Sciatic nerve (tissue), 2 donors: ENCODE results near the gene EIF4G3. TPM values are rescaled to one million over a fixed set of nuclear protein-coding genes. Genes with fewer than 3 reads are reported as not detected.
"Not testable (repeated sequence)": the region's sequence is repeated elsewhere in the genome, so short reads cannot be mapped to it uniquely, and the experiment has no call there.

Experiments used
- ATAC-seq: fragments of 200-7000 bp; cut with Tn5 transposase; one replicate; pipeline ENCODE4 v1.9.1; 2020; ENCODE audit warnings: mild to moderate bottlenecking, moderate library complexity
- DNase-seq: peaks from one replicate; pipeline ENCODE4 v3.0.0-alpha.2; 2020; ENCODE audit warnings: low spot score
- intact Hi-C: fragments of 100-400 bp; cut with DNase I; formaldehyde crosslinking; loops from one replicate; pipeline ENCODE4 v1.14.2; 2022
- total RNA-seq: library from RNA; stranded (reverse); fragmentation: NEBNext Ultra II Directional; extraction: Animal tissue kit (Norgen Biotek cat#: 25700); gene quantifications from one replicate; pipeline ENCODE4 v1.2.1, GENCODE V29; 2021
- donor health status: DM: no; HTN: no; CAD: no.
- donor health status: DM: no; HTN: no; CAD: no.

EIF4G3 gene
- total RNA-seq, 1 donor from 2014 or later, result 67.7 TPM

DNA sequence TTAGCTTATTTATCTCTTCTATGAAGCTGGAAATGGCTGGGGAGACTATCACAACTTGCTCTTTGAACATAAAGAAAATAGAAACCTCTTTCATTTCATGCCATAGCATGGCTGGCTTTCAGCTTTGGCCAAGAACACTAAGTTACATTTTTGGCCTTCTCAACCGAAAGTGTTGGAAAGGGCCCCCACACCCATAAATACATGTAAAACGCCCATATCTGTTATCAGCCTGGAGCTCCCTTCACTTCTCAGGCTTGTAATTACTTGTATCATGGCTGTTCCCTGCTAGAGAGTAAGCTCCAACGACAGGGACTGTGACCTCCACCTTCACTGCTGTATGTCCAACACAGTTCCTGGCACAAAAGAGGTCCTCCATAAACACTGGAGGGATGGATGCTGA, 12.7 kb upstream of the EIF4G3 start:
- ATAC-seq, result no peak
- no peak for DNase-seq
- intact Hi-C loops, result no loop called here

DNA sequence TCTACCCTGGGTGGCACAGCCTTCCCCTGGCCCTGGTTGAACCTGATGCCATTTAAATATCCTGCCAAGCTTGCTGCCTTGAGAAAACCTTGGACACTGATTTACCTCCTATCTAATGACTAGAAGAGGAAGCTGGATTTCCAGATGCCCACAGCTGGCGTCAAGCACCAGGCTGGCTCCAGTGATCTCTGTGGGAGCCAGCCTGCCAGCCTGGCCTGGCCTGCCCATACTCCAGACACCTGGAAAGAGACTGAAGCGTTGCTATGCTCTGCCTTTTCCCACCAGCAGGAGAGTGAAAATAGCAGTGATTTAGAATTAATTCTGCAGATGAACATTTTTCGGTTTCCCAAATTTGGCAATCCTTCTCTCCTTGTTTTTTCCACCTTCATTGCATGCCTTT, 11.5 kb upstream of the EIF4G3 start:
- intact Hi-C loops, result no loop called here
- ATAC-seq, result no peak
- no peak for DNase-seq

DNA sequence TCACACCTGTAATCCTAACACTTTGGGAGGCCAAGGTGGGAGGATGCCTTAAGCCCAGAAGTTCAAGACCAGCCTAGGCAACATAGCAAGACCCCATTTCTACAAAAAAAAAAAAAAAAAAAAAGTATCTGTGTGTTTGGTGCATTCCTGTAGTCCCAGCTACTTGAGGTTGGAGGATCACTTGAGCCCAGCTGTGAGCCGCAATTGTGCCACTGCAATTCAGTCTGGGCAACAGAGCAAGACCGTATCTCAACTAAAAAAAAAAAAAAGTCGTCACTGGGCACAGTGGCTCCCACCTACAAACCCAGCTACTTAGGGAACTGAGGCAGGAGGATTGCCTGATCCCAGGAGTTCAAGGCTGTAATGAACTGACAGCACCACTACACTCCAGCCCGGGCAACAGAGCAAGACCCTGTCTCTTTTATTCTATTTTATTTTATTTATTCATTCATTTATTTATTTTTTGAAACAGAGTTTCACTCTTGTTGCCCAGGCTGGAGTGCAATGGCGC, 8.6 kb upstream of the EIF4G3 start:
- intact Hi-C loops, result no loop called here
- no peak for ATAC-seq
- DNase-seq, result no peak

DNA sequence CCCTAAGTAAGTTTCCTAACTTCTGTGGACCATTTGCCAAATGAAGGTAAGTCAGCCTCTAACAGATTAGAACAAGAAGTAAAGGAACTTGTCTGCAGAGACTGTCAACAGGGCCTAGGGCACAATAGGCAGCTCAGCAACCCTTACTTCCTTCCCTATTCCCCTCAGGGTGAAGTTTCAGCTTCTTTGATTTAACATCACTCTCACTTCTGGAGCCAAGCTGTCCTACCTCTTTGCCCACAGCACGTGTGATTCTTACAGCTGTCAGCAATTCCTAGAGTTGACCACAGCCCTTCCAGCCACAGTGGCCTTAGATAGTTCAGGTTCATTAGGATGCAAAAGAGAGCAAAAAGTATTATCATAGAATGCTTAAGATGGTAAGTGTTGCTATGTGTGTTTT, 7.6 kb upstream of the EIF4G3 start:
- ATAC-seq (no peak), DNase-seq (no peak)
- intact Hi-C loops, result no loop called here

DNA sequence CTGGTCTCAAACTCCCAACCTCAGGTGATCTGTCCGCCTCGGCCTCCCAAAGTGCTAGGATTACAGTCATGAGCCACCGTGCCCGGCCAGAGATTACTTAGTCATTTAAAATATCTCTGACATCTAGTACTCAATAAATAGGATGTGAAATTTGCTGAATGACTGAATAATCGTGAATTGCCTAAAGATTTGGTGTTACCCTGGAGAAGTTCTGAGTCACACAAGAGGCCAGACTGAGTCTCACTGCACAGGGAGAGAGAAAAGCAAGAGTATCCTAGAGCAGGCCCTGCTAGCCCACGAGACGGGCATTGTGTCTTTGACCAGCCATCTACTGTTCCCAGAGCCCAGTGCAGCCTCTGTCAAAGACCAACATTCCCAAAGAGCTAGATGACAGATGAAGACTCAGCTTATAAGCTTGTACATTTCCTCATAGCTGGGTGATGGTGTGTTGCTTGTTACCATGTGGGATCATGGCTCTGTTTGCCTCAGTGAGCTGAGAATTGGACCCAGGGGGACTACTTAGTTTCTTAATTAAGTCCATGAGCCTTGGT, 5.6 kb upstream of the EIF4G3 start:
- intact Hi-C loops, result no loop called here
- ATAC-seq (no peak), DNase-seq (no peak)

DNA sequence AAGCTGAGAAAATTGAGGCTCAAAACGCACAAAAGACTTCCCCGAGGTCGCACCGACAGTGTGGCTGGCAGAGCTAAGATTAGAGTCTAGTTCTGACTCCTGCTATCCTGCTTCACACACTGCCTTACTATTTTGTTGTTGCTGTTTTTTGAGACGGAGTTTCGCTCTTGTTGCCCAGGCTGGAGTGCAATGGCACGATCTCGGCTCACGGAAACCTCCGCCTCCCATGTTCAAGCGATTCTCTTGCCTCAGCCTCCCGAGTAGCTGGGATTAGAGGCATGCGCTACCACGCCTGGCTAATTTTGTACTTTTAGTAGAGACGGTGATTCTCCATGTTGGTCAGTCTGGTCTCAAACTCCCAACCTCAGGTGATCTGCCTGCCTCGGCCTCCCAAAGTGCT, 1.6 kb upstream of the EIF4G3 start:
- ATAC-seq, intact Hi-C loops: not testable (repeated sequence)
- peak; percentile 40 for DNase-seq

DNA sequence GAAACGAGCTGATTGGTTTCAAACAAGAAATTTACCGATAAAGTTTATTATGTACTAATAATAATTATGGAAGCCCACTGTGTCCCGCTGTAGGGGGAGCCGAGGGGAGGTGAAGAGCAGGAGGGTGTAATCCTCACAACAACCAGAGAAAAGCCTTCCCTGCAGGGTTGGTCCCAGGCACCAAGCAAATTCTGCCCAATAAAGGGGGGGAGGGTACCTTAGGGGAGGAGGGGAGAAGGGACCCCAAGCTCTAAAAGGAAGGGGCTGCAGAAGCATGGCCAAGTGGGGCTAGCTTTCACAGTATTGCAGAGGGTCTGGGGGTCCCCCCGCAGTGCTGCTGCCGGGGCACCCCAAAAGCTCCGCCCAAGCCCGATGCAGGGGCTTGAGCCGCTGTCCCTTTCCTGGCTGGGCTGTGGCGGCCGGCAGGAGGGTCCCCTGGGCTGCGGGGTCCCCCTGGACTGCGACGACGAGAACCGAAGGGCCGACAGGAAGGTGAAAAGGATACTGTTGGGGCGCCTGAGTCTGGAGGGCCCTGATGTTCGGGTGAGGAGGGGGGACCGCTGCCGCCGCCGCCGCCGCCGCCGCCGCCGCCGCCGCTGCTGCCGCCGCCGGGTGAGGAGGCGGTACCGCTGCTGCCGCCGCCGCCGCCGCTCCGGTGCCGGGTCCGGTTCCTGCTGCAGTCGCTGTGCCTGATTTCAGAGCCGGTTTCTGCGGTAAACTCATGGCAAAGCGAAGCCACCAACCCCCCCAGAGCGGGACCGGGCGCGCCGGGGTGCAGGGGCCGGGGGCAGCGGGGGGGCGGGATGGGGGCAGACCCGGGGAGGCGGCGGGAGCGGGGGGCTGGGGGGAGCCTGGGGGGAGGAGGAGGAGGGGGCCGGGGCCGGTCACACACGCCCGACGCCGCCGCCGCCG, 771 bp downstream of the EIF4G3 start:
- intact Hi-C loops, result no loop called here
- no peak for ATAC-seq
- peak; percentile 71 for DNase-seq

DNA sequence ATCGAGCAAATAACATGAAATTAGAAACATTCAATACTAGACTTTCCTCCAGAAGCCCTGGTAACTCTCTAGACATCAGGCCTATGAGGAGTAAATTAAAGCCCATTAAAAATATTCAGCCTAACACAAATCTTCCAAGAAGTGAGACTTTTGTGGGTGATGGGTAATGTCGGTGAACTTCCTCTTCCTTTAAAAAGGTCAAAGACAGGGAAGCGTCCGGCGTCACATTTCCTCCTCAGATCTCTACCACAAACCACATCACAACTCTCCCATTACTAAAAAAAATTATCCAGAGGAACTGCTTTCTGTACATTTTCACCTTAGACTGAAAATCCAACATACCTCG, 1.4 kb downstream of the EIF4G3 start:
- no peak for ATAC-seq
- intact Hi-C loops, result no loop called here
- DNase-seq, result no peak

DNA sequence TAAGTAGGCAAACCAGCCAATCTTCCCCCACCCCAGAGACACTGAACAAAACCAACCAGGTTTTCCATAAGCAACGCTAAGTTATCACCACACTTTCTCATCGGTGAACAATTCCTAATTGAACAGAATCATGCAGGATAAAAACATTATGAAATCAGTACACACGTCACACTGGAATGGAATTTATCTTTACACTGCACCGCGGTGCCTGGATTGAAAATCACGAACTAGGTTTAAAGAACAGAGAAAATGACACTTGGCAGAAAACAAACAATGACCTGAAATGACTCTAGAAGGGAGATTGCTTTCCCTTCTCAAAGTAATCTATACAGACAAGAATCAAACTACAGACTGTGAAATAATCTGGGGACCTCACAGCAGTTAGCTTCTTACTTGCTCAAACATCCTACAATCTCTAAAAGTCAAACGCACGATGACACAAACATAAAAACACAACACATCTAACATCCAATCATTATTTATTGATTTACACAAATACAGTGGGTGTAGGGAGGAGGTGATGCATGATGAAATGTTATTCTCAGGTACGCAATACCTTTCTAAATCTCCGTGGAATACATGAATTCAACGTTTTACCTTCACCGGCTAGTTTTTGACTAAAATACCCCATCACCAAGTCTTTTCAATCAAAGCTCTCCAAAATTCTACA, 1.9 kb downstream of the EIF4G3 start:
- DNase-seq, result no peak

DNA sequence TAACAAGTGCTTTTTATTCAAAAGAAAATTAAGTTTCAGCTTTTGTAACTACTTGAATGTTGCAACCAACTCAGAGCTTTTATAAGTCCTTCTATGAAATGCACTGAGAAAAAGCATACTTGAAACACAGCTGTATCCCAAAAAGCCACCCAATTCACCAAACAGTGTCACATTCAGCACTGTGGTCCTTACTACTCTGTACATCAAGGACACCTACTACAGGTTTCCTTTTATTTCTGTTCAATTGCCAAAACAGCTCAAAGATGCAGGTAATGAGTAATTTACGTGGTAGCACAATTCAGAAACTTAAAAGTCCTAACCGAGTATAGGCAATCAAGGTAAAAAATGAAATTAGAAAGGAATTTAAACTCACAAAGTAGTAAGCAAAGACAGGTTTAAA, 2.5 kb downstream of the EIF4G3 start:
- intact Hi-C loops, result no loop called here
- DNase-seq, result no peak
- no peak for ATAC-seq

More for the DNA sequence above, 1.9 kb downstream of the EIF4G3 start:
- intact Hi-C loops, result no loop called here
- ATAC-seq, result no peak

DNA sequence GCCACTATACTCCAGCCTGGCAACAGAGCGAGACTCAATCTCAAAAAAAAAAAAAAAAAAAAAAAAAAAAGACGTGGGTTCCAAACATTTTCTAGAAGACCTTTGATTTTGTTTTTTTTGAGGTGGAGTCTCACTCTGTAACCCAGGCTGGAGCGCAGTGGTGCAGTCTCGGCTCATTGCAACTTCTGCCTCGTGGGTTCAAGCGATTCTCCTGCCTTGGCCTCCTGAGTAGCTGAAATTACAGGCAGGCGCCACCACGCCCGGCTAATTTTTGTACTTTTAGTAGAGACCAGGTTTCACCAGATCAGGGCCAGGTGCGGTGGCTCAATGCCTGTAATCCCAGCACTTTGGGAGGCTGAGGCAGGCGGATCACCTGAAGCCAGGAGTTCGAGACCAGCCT, 3.6 kb downstream of the EIF4G3 start:
- DNase-seq, intact Hi-C loops, ATAC-seq: not testable (repeated sequence)

DNA sequence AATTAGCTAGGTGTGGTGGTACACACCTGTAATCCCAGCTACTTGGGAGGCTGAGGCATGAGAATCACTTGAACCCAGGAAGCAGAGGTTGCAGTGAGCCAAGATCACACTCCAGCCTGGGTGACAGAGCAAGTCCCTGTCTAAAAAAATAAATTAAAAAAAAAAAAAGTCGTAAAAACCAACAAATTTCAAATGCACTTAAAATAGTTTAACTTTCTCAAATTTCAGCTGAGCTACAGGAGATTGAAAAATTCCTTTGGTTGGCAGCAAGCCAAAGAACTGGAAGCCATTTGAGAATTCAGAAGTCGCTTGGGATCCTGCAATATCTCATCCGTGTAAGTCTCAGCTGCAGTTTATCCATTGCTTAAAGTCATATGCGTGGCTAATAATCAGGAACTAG, 5.9 kb downstream of the EIF4G3 start:
- DNase-seq, ATAC-seq, intact Hi-C loops: not testable (repeated sequence)

DNA sequence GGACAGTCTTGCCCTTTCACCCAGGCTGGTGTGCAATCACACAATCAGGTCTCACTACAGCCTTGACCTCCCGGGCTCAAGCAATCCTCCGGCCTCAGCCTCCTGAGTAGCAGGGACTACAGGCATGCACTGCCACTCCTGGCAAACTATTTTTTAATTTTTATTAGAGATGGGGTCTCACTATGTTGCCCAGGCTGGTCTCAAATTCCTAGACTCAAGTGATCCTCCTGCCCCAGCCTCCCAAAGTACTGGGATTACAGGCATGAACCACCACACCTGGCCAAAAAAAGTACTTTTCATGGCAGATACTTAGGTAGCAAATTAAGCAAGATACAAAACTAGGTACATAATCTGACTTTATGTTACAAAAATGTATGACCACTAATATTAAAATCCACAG, 8.3 kb downstream of the EIF4G3 start:
- no peak for ATAC-seq
- intact Hi-C loops, result no loop called here
- no peak for DNase-seq

DNA sequence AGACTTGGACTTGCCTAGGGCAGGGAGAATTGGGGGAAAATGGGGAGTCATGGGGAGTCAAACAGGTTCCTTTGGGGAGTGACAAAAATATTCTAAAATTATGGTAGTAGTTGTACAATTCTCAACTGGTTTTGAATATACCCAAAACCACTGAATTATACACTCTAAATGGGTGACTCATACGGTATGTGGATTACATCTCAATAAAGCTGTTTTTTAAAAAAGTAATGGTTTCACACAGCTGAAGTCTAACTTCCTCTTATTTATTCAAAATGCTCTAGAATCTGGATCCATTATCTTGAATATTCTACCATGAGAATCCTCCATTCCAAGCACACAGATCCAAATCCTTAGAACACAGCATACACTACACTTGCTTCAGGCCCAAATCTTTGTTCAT, 11.1 kb downstream of the EIF4G3 start:
- intact Hi-C loops, result no loop called here
- ATAC-seq, result no peak
- DNase-seq, result no peak

DNA sequence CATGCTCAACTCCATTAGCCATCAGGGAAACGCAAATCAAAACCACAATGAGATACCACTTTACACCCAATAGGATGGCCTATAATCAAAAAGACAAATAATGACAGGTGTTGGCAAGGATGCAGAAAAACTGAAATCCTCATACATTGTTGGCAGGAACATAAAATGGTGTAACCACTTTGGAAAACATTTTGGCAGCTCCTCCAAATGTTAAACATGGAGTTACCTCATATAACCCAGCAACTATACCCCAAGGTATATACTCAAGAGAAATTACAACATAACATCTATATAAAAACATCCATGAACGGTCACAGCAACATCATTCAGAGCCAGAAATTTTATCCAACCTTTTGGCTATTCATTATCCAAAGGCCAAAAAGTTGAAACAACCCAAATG, 11.6 kb downstream of the EIF4G3 start:
- ATAC-seq (no peak), DNase-seq (no peak)
- intact Hi-C loops, result no loop called here

DNA sequence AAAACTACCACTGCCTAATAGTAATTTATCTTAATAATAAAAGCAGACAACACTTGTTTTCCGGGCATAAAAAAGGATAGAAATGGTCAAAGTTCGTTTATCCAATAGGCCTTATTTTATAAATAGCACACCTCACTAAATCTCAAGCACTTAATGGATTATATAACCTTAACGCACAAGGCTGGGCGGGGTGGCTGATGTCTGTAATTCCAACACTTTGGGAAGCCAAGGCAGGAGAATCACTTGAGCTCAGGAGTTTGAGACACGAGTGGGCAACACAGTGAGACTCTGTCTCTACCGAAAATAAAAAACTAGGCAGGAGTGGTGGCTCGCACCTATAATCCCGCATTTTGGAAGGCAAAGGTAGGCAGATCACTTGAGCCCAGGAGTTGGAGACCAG, 12.4 kb downstream of the EIF4G3 start:
- DNase-seq, result no peak
- ATAC-seq, result no peak
- intact Hi-C loops, result no loop called here

DNA sequence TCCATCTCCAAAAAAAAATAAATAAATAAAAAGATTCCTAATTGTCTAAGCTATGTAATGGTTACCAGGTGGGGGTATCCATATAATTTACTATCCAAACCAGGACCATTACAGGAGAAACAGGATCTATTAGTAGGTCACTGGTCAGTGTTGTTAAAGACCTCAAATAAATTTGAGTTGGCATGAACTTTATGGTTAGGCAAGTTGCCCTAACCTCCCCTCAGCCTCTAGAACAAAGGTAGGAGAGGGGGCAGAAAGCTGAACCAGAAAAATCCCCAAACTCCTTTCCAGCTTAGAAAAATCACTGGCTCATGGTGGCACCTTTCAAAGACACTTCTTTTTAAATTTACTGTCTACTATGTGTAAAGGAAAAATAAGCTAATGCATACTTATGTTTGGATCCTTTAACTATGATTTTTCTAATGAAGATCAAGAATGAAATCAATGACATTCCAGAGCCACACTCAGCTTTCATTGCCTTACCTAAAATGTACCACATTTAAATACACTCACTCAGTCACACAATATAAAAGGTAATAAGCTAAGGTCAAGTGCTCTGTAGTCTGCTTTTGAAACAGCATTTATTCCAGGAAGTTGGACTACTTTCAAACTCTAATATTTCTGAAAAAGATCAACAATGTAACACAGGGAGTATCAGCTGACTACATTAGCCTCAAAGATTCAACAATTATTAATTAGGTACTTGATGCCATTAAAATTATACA, 13.8 kb downstream of the EIF4G3 start:
- intact Hi-C loops, result no loop called here
- DNase-seq (no peak), ATAC-seq (no peak)

DNA sequence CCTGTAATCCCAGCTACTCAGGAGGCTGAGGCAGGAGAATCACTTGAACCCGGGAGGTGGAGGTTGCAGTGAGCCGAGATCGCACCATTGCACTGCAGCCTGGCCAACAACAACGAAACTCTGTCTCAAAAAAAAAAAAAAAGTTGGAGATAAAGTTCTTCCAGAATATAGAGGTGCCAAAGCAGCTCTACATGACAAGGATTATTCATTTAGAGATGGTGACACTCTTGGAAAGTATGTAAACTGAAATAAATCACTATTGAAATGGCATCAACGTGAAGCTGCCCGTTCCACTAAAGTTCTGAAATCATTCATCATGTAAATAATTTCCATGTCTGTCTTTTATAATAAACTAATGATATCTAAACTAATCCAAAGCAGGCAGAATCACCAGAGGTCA, 14.9 kb downstream of the EIF4G3 start:
- ATAC-seq, result no peak
- intact Hi-C loops, result no loop called here

DNA sequence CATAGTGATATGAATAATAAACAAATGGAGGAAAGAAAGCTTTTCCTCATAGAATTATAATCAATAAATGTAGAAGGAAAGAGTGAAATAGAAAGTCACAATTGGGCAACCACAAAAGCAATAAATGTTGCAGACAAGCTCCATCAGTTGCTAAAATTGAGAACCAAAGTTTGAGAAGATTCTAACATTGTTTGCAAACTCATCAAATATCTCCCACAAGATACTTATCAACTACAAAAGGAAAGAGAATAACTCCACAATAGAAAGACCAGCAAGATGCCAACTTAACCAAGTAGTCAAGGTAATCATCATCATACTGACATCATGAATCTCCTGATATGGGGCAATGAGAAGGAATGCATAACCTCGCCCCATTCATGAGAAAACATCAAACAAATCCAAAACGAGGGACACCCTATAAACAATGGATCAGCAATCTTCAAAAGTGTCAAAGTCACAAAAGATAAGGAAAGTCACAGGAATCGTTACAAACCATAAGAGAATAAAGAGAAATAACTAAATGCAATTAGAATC, 16.4 kb downstream of the EIF4G3 start:
- DNase-seq (no peak), ATAC-seq (no peak)
- intact Hi-C loops, result no loop called here

More for the DNA sequence above, 14.9 kb downstream of the EIF4G3 start:
- DNase-seq, result no peak
